ENCODE measurements around the gene SCARF1. TPM values are rescaled to one million over a fixed set of nuclear protein-coding genes. Genes with fewer than 3 reads are reported as not detected.
A peak's percentile ranks its signal among the peaks of the same experiment; 100 is the strongest.
"Not testable (repeated sequence)": the region's sequence is repeated elsewhere in the genome, so short reads cannot be mapped to it uniquely, and the experiment has no call there.

SCARF1 gene
- polyA plus RNA-seq, 3 donors, result 5.2 to 23.4 (median 6.3) TPM

- H3K4me3 Mint-ChIP-seq, result peak overlapping the region in 1 of 2 donors; percentile 42
- Histone ChIP-seq H4K20me1 (ENCODE audit: insufficient read depth, low read length) (peaks cover 48% of the 10 kb centered on the region), H3K9me3 (replicated peaks in 1 of 2; ENCODE audit: control insufficient read depth in 1 of 2, insufficient read depth in 1 of 2, low read length in 2 of 2) (no peaks in the 10 kb centered on the region), H3K4me3 (replicated peaks in 1 of 3; ENCODE audit: low read depth in 2 of 3, low read length in 3 of 3) (no peak overlapping the region), H3K27me3 (ENCODE audit: control insufficient read depth in 2 of 2, insufficient read depth in 2 of 2, low read length in 2 of 2) (no peaks in the 10 kb centered on the region), H3K36me3 (replicated peaks in 1 of 2; ENCODE audit: control insufficient read depth in 1 of 2, insufficient read depth in 2 of 2, low read length in 2 of 2) (peaks cover 77 to 82% of the 10 kb centered on the region in 2 donors), H3K4me1 (ENCODE audit: control insufficient read depth in 1 of 2, insufficient read depth in 2 of 2, low read length in 2 of 2) (peaks cover 13 to 18% of the 10 kb centered on the region in 2 donors), H2AFZ (ENCODE audit: insufficient read depth, low read depth, low read length, poor library complexity, severe bottlenecking) (no peak overlapping the region), H3K4me2 (replicated peaks; ENCODE audit: extremely low read depth, low read length, poor library complexity, severe bottlenecking) (no peak overlapping the region), H3K27ac (ENCODE audit: low read depth in 1 of 2, low read length in 2 of 2) (no peak overlapping the region), H3K79me2 (ENCODE audit: insufficient read depth, low read length) (no peaks in the 10 kb centered on the region), H3K9ac (ENCODE audit: insufficient read depth, low read length, poor library complexity, severe bottlenecking) (no peak overlapping the region)
- no peaks in the 10 kb centered on the region for H3K27me3 Mint-ChIP-seq (ENCODE audit: low read depth in 3 of 3)
- peaks cover 12% of the 10 kb centered on the region for H3K4me1 Mint-ChIP-seq
- H3K36me3 Mint-ChIP-seq, result peaks cover 72 to 83% of the 10 kb centered on the region in 2 donors
- TF ChIP-seq CTCF (IDR thresholded peaks at IDR 0.05), result no peak
- H3K9me3 Mint-ChIP-seq, result no peaks in the 10 kb centered on the region
- intact Hi-C loops (cut with micrococcal nuclease), result no loop called here
- WGBS (ENCODE audit: insufficient coverage), result 100% methylated on average over 8 of the region's 14 CpGs
- peak overlapping the region in 1 of 7 donors; percentile 13 for H3K27ac Mint-ChIP-seq
- no peak for DNase-seq
Measured at GRCh38 chr17:1653735-1654134, 8.2 kb upstream of the SCARF1 start.

GRCh38 chr17:1652794-1653193, 7.3 kb upstream of the SCARF1 start:
- intact Hi-C loops (cut with micrococcal nuclease); H3K4me2 ChIP-seq (replicated peaks; ENCODE audit: extremely low read depth, low read length, poor library complexity, severe bottlenecking); H3K27me3 ChIP-seq (ENCODE audit: control insufficient read depth in 2 of 2, insufficient read depth in 2 of 2, low read length in 2 of 2); H2AFZ ChIP-seq (ENCODE audit: insufficient read depth, low read depth, low read length, poor library complexity, severe bottlenecking); H3K27ac ChIP-seq (ENCODE audit: low read depth in 1 of 2, low read length in 2 of 2); H3K9ac ChIP-seq (ENCODE audit: insufficient read depth, low read length, poor library complexity, severe bottlenecking); H3K4me3 ChIP-seq (replicated peaks in 1 of 3; ENCODE audit: low read depth in 2 of 3, low read length in 3 of 3); H3K27me3 Mint-ChIP-seq (ENCODE audit: low read depth in 3 of 3); H3K27ac Mint-ChIP-seq; DNase-seq; H3K79me2 ChIP-seq (ENCODE audit: insufficient read depth, low read length); H3K4me3 Mint-ChIP-seq; H3K9me3 Mint-ChIP-seq; H3K9me3 ChIP-seq (replicated peaks in 1 of 2; ENCODE audit: control insufficient read depth in 1 of 2, insufficient read depth in 1 of 2, low read length in 2 of 2): not testable (repeated sequence)
- H4K20me1 ChIP-seq (ENCODE audit: insufficient read depth, low read length), result peaks cover 39% of the 10 kb centered on the region
- H3K36me3 ChIP-seq (replicated peaks in 1 of 2; ENCODE audit: control insufficient read depth in 1 of 2, insufficient read depth in 2 of 2, low read length in 2 of 2), result peaks cover 68 to 73% of the 10 kb centered on the region in 2 donors
- peaks cover 63 to 75% of the 10 kb centered on the region in 2 donors for H3K36me3 Mint-ChIP-seq
- peaks cover 21 to 27% of the 10 kb centered on the region in 2 donors for H3K4me1 ChIP-seq (ENCODE audit: control insufficient read depth in 1 of 2, insufficient read depth in 2 of 2, low read length in 2 of 2)
- 100% methylated on average over 3 of the region's 7 CpGs for WGBS (ENCODE audit: insufficient coverage)
- H3K4me1 Mint-ChIP-seq, result peaks cover 18% of the 10 kb centered on the region

Data from CD14-positive monocyte (primary cell).